Upper lobe of right lung (tissue), 1 donor: ENCODE data around the gene LRAT. TPM values are rescaled to one million over a fixed set of nuclear protein-coding genes. Genes with fewer than 3 reads are reported as not detected.

Experiments
- ATAC-seq: fragments of 200-7000 bp; cut with Tn5 transposase; one replicate; pipeline ENCODE4 v1.9.1; 2020; ENCODE audit warnings: mild to moderate bottlenecking, moderate library complexity
- DNase-seq: peaks from one replicate; pipeline ENCODE4 v3.0.0-alpha.2; 2020
- H3K27ac ChIP-seq: fragments of 200-600 bp; one replicate; pipeline ENCODE4 v1.8.0; 2022
- H3K27me3 ChIP-seq: fragments of 200-600 bp; one replicate; pipeline ENCODE4 v1.8.0; 2022; ENCODE audit warnings: mild to moderate bottlenecking
- H3K36me3 ChIP-seq: fragments of 200-600 bp; one replicate; pipeline ENCODE4 v1.8.0; 2022
- H3K4me1 ChIP-seq: fragments of 200-600 bp; one replicate; pipeline ENCODE4 v1.8.0; 2022
- H3K4me3 ChIP-seq: fragments of 200-600 bp; one replicate; pipeline ENCODE4 v1.8.0; 2022; ENCODE audit warnings: mild to moderate bottlenecking
- H3K9me3 ChIP-seq: fragments of 200-600 bp; one replicate; pipeline ENCODE4 v1.8.0; 2022
- intact Hi-C: fragments of 100-400 bp; cut with DNase I; formaldehyde crosslinking; loops from one replicate; pipeline ENCODE4 v1.11.0; 2022
- total RNA-seq: library from RNA; stranded (reverse); fragmentation: NEBNext Ultra II Directional; extraction: Animal tissue kit (Norgen Biotek cat#: 25700); gene quantifications from one replicate; pipeline ENCODE4 v1.2.1, GENCODE V29; 2021
- TF ChIP-seq, protein P1 (sequence below): fragments of 200-600 bp; IDR thresholded peaks from one replicate; pipeline ENCODE4 v1.8.0; 2022; ENCODE audit warnings: antibody characterized with exemption
- donor health status: DM: no; HTN: yes; CAD: no; lungs with severe emphysema.

Gene LRAT
- total RNA-seq, 1 donor from 2014 or later = 1.1 TPM

DNA sequence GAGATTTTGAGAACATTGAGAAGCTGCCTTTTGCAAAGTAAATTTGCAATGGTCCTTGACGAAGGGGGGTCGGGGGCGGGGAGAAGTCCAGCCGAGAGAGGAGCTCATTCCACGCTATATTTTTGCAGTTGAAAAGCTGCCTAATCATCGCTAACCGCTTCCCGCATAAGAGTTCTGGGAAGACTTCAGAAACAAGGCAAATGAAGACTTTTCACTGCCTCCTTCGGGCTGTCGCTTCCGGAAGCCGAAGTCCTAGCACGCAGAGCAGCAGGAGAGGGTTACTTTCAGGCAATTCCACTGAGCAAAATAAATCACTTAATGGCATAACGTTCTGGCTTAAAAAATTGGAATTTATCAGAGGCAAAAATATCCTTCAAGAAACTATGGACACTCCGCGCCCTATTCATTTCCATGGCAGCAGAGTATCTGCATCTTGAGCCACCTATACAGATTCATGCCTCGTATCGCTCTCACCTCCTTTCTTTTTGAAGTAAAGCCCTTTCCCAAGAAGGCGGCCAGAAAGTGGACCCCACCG, 2.6 kb upstream of the LRAT start:
- ATAC-seq = no peak
- no peak overlapping the region for H3K27ac ChIP-seq
- H3K27me3 ChIP-seq = peaks cover 52% of the 10 kb centered on the region
- no peaks in the 10 kb centered on the region for H3K36me3 ChIP-seq
- no peak overlapping the region for H3K4me3 ChIP-seq
- peaks cover 26% of the 10 kb centered on the region for H3K4me1 ChIP-seq
- TF ChIP-seq, protein P1, sequence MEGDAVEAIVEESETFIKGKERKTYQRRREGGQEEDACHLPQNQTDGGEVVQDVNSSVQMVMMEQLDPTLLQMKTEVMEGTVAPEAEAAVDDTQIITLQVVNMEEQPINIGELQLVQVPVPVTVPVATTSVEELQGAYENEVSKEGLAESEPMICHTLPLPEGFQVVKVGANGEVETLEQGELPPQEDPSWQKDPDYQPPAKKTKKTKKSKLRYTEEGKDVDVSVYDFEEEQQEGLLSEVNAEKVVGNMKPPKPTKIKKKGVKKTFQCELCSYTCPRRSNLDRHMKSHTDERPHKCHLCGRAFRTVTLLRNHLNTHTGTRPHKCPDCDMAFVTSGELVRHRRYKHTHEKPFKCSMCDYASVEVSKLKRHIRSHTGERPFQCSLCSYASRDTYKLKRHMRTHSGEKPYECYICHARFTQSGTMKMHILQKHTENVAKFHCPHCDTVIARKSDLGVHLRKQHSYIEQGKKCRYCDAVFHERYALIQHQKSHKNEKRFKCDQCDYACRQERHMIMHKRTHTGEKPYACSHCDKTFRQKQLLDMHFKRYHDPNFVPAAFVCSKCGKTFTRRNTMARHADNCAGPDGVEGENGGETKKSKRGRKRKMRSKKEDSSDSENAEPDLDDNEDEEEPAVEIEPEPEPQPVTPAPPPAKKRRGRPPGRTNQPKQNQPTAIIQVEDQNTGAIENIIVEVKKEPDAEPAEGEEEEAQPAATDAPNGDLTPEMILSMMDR = no peak
- no peak for DNase-seq
- intact Hi-C loops = no loop called here
- H3K9me3 ChIP-seq = no peaks in the 10 kb centered on the region

DNA sequence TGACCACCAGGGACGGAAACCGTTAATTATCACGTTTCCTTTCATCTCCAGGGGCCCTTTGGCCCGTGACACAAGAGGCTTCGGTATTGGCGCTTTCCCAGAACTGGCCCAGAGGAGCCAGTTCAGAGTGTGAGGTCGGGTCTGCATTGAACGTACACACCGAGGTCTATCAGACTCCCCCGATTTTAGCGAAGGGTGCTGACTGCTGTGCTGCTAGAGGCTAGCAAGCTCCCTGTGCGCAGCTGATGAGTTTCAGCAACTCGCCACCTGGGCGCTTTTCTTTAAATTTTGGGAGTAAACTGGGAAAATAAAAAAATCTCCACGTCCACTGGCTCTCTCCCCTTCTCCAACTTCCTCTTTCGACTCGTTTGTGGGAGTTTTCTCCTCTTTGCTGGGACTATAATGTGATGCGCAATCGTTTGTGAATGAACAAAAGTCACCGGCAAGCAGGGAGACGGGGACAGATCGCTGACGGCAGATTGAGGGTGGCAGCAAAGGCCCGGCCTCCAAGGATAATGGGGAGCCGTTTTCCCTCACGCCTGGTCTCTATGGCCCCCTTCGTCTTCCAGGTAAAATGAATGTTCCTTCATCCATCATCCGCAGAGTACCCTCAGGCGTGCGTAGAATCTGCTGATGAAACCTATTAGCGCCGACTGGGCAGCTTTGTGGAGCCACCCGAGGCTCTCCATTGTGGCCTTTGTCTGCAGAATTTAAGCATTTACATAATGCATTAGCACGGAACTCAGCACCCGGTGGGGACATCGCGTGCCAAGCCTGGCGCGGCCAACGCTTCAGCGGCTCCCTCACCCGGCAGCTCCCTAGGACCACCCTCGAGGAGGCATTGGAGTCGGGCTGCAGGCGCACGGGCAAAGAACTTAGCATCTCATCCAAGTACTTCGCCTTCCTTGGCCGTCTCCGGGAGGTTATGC, 1.6 kb upstream of the LRAT start:
- intact Hi-C loops = no loop called here
- Histone ChIP-seq H3K27ac (no peak overlapping the region), H3K4me1 (peaks cover 26% of the 10 kb centered on the region), H3K9me3 (no peaks in the 10 kb centered on the region), H3K36me3 (no peaks in the 10 kb centered on the region), H3K4me3 (peak overlapping the region; percentile 48), H3K27me3 (peaks cover 58% of the 10 kb centered on the region)
- DNase-seq (no peak), ATAC-seq (no peak)
- TF ChIP-seq, protein P1 = no peak

DNA sequence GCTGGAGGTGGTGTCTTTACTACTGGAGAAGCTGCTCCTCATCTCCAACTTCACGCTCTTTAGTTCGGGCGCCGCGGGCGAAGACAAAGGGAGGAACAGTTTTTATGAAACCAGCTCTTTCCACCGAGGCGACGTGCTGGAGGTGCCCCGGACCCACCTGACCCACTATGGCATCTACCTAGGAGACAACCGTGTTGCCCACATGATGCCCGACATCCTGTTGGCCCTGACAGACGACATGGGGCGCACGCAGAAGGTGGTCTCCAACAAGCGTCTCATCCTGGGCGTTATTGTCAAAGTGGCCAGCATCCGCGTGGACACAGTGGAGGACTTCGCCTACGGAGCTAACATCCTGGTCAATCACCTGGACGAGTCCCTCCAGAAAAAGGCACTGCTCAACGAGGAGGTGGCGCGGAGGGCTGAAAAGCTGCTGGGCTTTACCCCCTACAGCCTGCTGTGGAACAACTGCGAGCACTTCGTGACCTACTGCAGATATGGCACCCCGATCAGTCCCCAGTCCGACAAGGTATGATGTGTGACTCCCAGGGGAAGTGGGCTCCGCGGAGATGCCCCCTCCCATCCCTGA, 634 bp downstream of the LRAT start:
- H3K27ac ChIP-seq = no peak overlapping the region
- peak overlapping the region; percentile 48 for H3K4me3 ChIP-seq
- intact Hi-C loops = no loop called here
- TF ChIP-seq, protein P1 = no peak
- H3K27me3 ChIP-seq = peaks cover 61% of the 10 kb centered on the region
- no peaks in the 10 kb centered on the region for H3K36me3 ChIP-seq
- peaks cover 26% of the 10 kb centered on the region for H3K4me1 ChIP-seq
- ATAC-seq (no peak), DNase-seq (no peak)
- no peaks in the 10 kb centered on the region for H3K9me3 ChIP-seq

DNA sequence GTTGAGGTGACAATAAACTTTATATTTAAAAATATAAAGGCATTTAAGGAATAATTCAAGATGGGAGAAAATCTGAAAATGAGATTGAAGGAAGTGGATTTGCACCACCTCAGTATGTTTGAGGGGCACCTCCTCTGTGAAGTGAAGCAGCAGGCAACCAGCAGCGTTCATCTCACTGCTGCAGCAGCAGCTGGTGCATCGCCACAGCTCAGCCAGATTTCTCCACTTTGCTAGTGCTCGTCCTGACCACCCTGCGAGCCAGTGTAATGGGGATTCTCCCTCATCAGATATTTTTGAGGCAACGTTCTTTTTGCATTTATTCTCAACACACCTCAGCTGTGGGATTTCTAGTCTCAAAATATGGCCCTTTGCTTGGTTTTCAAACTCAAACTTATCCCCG, 13.9 kb downstream of the LRAT start:
- intact Hi-C loops = no loop called here
- Histone ChIP-seq H3K27ac (no peak overlapping the region), H3K9me3 (no peaks in the 10 kb centered on the region), H3K4me3 (no peak overlapping the region), H3K27me3 (no peaks in the 10 kb centered on the region), H3K4me1 (no peaks in the 10 kb centered on the region), H3K36me3 (no peaks in the 10 kb centered on the region)
- TF ChIP-seq, protein P1 = no peak
- ATAC-seq (no peak), DNase-seq (no peak)

DNA sequence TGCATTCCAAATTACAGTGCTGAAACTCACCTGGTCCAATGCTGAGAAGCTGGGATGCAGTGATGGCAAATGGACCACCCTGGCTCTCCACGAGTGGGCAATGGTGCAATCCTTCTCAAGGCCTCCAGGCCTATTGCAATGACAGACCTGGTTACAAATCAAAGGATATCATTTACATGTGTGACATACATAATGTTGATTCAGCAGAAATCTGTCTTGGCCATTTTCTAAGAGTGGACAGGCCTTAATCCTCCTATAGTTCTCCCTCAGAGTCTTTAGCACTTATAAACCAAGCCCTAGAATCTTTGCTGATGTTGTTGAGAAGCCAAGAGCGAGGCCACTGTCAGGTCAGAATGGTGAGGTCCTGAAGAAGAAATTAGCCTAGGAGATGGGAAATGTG, 17.1 kb downstream of the LRAT start:
- no peaks in the 10 kb centered on the region for H3K4me1 ChIP-seq
- H3K9me3 ChIP-seq = no peaks in the 10 kb centered on the region
- H3K27me3 ChIP-seq = no peaks in the 10 kb centered on the region
- H3K36me3 ChIP-seq = no peaks in the 10 kb centered on the region
- H3K4me3 ChIP-seq = no peak overlapping the region
- no peak for DNase-seq
- TF ChIP-seq, protein P1 = no peak
- intact Hi-C loops = no loop called here
- no peak for ATAC-seq
- H3K27ac ChIP-seq = no peak overlapping the region
